A549 (cell line): ENCODE results near the gene DOCK10. TPM values are rescaled to one million over a fixed set of nuclear protein-coding genes. Genes with fewer than 3 reads are reported as not detected.
A peak's percentile ranks its signal among the peaks of the same experiment; 100 is the strongest.

ENCODE experiments used
- ATAC-seq, 2 experiments: fragments of 200-7000 bp in 1 of 2; fragments of >200 bp in 1 of 2; cut with Nextera tagmentation in 1 of 2; cut with Tn5 transposase in 1 of 2; 3 replicates each; pipeline versions ENCODE4 v1.8.0 to v1.9.1; 2018 to 2020; ENCODE audit warnings: mild to moderate bottlenecking in 1 of 2, moderate library complexity in 1 of 2
- CTCF ChIA-PET: fragments of 300-600 bp; sonication (Branson Sonifier 250); formaldehyde crosslinking; extraction: SDS; loops from one replicate; lab custom pipeline; 2021; ENCODE audit warnings: antibody characterized with exemption, inconsistent platforms; lab: Yijun Ruan, JAX
- POLR2A ChIA-PET: fragments of 350-600 bp; formaldehyde crosslinking; extraction: SDS; loops from one replicate; lab custom pipeline; 2021; ENCODE audit warnings: antibody characterized with exemption, inconsistent platforms; lab: Yijun Ruan, JAX
- DNase-seq, 2 experiments: peaks; one replicate each; pipeline versions ENCODE4 v3.0.0 to v3.0.0-alpha.2; 2011 to 2016; ENCODE audit warnings: low read depth in 1 of 2, low spot score in 1 of 2
- FAIRE-seq: peaks from 2 replicates; lab custom pipeline; 2011; peaks lifted over from hg19 to GRCh38; lab: Jason Lieb, UNC
- H3K27ac ChIP-seq, 2 experiments: fragments of >200 bp; sonication (Bioruptor Twin); formaldehyde crosslinking; 3 replicates each; pipeline ENCODE4 v1.5.1; 2016 to 2017
- H3K4me1 ChIP-seq: fragments of >200 bp; sonication (Bioruptor Twin); formaldehyde crosslinking; 3 replicates; pipeline ENCODE4 v1.6.1; 2016
- H3K4me2 ChIP-seq: fragments of >200 bp; sonication (Bioruptor Twin); formaldehyde crosslinking; 3 replicates; pipeline ENCODE4 v1.6.1; 2016
- H3K4me3 ChIP-seq: fragments of >200 bp; sonication (Bioruptor Twin); formaldehyde crosslinking; 3 replicates; pipeline ENCODE4 v1.5.1; 2016
- H3K9me3 ChIP-seq: fragments of >200 bp; sonication (Bioruptor Twin); formaldehyde crosslinking; 3 replicates; pipeline ENCODE4 v1.6.1; 2016
- CEBPB ChIP-seq, 2 experiments: fragments of >200 bp in 1 of 2; sonication (Bioruptor Twin) in 1 of 2; formaldehyde crosslinking in 1 of 2; IDR thresholded peaks; 2 replicates each; pipeline ENCODE4 v1.6.1; 2012 to 2016
- EP300 ChIP-seq, 2 experiments: fragments of >200 bp; sonication (Bioruptor Twin); formaldehyde crosslinking; IDR thresholded peaks; 2 replicates in 1 of 2; 3 replicates in 1 of 2; pipeline ENCODE4 v1.6.1; 2016 to 2017
- FOSL2 ChIP-seq, 2 experiments: fragments of 450-650 bp in 1 of 2; fragments of >200 bp in 1 of 2; sonication (Bioruptor Twin) in 1 of 2; formaldehyde crosslinking; IDR thresholded peaks; 2 replicates each; pipeline versions ENCODE4 v1.5.0 to v1.6.1; 2016 to 2020; ENCODE audit warnings: mild to moderate bottlenecking in 1 of 2, moderate library complexity in 1 of 2
- FOXS1 ChIP-seq: fragments of 250-450 bp; sonication (Bioruptor Pico); IDR thresholded peaks from 2 replicates; pipeline ENCODE4 v1.5.0; 2020; ENCODE audit warnings: mild to moderate bottlenecking, moderate library complexity
- GATA3 ChIP-seq: IDR thresholded peaks from 2 replicates; pipeline ENCODE4 v1.6.1; 2012; ENCODE audit warnings: borderline replicate concordance
- HEYL ChIP-seq: fragments of 250-450 bp; sonication (Bioruptor Pico); IDR thresholded peaks from 2 replicates; pipeline ENCODE4 v1.8.0; 2021; ENCODE audit warnings: mild to moderate bottlenecking, moderate library complexity
- JUN ChIP-seq, 2 experiments: fragments of >200 bp; sonication (Bioruptor Twin); formaldehyde crosslinking; IDR thresholded peaks; 2 replicates in 1 of 2; 3 replicates in 1 of 2; pipeline ENCODE4 v1.6.1; 2016 to 2017
- JUNB ChIP-seq: fragments of >200 bp; sonication (Bioruptor Twin); formaldehyde crosslinking; IDR thresholded peaks from 2 replicates; pipeline ENCODE4 v1.6.1; 2016
- MAFK ChIP-seq: fragments of 450-650 bp; IDR thresholded peaks from 2 replicates; pipeline ENCODE4 v1.6.1; 2014; ENCODE audit not compliant: partially characterized antibody
- NPAS2 ChIP-seq: fragments of 250-450 bp; sonication (Bioruptor Pico); IDR thresholded peaks from 2 replicates; pipeline ENCODE4 v1.8.0; 2022; ENCODE audit warnings: mild to moderate bottlenecking, moderate library complexity, borderline replicate concordance
- POLR2A ChIP-seq: IDR thresholded peaks from 2 replicates; pipeline ENCODE4 v1.6.1; 2012; ENCODE audit warnings: mild to moderate bottlenecking, low read length
- POLR2AphosphoS2 ChIP-seq: conservative IDR thresholded peaks from 2 replicates; pipeline ENCODE4 v1.6.1; 2012; ENCODE audit warnings: low read length, improper control_type of control experiment, inconsistent platforms
- RAD21 ChIP-seq, 2 experiments: fragments of >200 bp in 1 of 2; sonication (Bioruptor Twin) in 1 of 2; formaldehyde crosslinking in 1 of 2; IDR thresholded peaks in 1 of 2; conservative IDR thresholded peaks in 1 of 2; 2 replicates in 1 of 2; 3 replicates in 1 of 2; pipeline ENCODE4 v1.6.1; 2012 to 2018; ENCODE audit warnings: inconsistent platforms in 1 of 2
- RNF2 ChIP-seq: fragments of 200-600 bp; sonication (generic); IDR thresholded peaks from 2 replicates; pipeline ENCODE4 v1.6.1; 2016; ENCODE audit warnings: low read depth, mild to moderate bottlenecking, antibody characterized with exemption, moderate library complexity, borderline replicate concordance
- TP53 ChIP-seq: fragments of 250-450 bp; sonication (Bioruptor Pico); IDR thresholded peaks from 2 replicates; pipeline ENCODE4 v1.5.0; 2021; ENCODE audit warnings: mild to moderate bottlenecking, moderate library complexity
- ZSCAN20 ChIP-seq: fragments of 250-450 bp; sonication (Bioruptor Pico); IDR thresholded peaks from 2 replicates; pipeline ENCODE4 v1.8.0; 2022; ENCODE audit warnings: mild to moderate bottlenecking, moderate library complexity
- WGBS: methylation state at CpG from one replicate; pipeline ENCODE4 v1.1.6; 2017; ENCODE audit errors: missing lambda C conversion rate; 5-methylcytosine and 5-hydroxymethylcytosine counted together
- polyA plus RNA-seq, 4 experiments: library from polyadenylated mRNA; depleted of rRNA in 3 of 4; stranded (reverse); fragments of >200 nt; fragmentation: RNase III in 1 of 4; extraction: RNeasy Plus Mini Kit Qiagen cat#74134 plus additional on column Dnase treatment in 1 of 4; gene quantifications; 2 replicates in 3 of 4; 3 replicates in 1 of 4; pipeline ENCODE4 v1.2.3, GENCODE V29; 2011 to 2017
- TF ChIP-seq, protein P1 (sequence below): fragments of >200 bp; sonication (Bioruptor Twin); formaldehyde crosslinking; IDR thresholded peaks from 2 replicates; pipeline ENCODE4 v1.6.1; 2016
- TF ChIP-seq, protein P2 (sequence below): fragments of >200 bp; sonication (Bioruptor Twin); formaldehyde crosslinking; IDR thresholded peaks from 3 replicates; pipeline ENCODE4 v1.5.1; 2016

Gene DOCK10
- polyA plus RNA-seq, 2 of the 4 experiments (the other 2 are of a cell fraction) = 43.0 to 45.3 TPM

DNA sequence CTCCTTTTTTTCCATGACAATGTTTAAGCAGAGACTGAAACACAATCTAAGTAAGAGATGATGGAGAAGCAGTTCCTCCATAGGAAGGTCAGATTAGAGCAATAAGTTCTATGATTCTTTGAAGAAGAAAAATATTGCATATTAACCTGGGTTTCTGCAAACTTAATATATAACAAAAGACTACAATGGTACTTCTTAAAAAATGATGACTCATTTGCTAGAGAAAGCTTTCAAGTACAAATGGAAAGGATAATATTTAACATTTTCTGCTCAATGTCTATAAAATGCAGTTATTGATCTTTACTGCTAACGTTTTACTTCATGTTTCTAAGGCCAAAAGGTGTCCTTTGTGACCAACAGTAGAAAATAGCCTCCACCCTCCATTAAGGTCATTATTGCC, 158.6 kb downstream of the DOCK10 start:
- no peak for ATAC-seq
- DNase-seq = no peak
- no peaks in the 10 kb centered on the region for H3K9me3 ChIP-seq
- H3K4me3 ChIP-seq = no peak overlapping the region
- peak overlapping the region; percentile 69 to 89 for H3K27ac ChIP-seq
- no peak for FAIRE-seq
- ChIA-PET CTCF (interaction anchor here (1.0 to 1.6 kb wide), 3 partner anchors 24 to 118 kb away, joined by 3 to 8 read pairs (median 3); no protein-coding TSS in a partner anchor), POLR2A (no interaction called here)
- WGBS = 5% methylated on average over 1 of the region's 1 CpG
- peaks cover 64% of the 10 kb centered on the region for H3K4me1 ChIP-seq
- TF ChIP-seq MAFK = peak; percentile 7
- no peak for TF ChIP-seq JUNB
- no peak for TF ChIP-seq FOSL2 (IDR thresholded peaks at IDR 0.05)
- TF ChIP-seq FOSL2 (CRISPR knock-in tag; IDR thresholded peaks at IDR 0.05) = peak; percentile 56
- H3K4me2 ChIP-seq = peak overlapping the region; percentile 60

DNA sequence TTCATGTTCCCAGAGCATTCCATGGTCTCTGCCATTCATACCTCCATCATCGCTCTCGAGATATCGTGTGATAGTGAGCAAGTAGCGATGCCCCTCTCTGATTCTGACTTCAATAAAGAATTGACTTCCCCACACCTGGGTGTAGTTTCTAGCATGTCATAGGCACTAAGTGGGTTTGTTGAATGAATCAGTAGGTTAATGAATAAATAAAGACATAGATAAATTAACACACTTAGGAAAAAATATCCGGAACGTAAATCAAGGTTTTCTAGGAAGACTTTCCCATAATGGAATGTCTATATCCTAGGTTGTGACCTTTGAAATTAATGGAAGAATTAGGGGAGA, 159.1 kb downstream of the DOCK10 start:
- Histone ChIP-seq H3K4me3 (no peak overlapping the region), H3K27ac (peak overlapping the region; percentile 69 to 89), H3K4me1 (peaks cover 64% of the 10 kb centered on the region), H3K9me3 (no peaks in the 10 kb centered on the region), H3K4me2 (peak overlapping the region; percentile 60)
- WGBS = 64% methylated on average over 6 of the region's 6 CpGs
- DNase-seq = no peak
- ChIA-PET CTCF (interaction anchor here (1.2 to 1.6 kb wide), 3 partner anchors 25 to 119 kb away, joined by 3 to 8 read pairs (median 3); no protein-coding TSS in a partner anchor), POLR2A (no interaction called here)
- ATAC-seq = peak; percentile 22 to 46; a peak in 3 of 6 replicates
- FAIRE-seq = no peak
- TF ChIP-seq, protein P1, sequence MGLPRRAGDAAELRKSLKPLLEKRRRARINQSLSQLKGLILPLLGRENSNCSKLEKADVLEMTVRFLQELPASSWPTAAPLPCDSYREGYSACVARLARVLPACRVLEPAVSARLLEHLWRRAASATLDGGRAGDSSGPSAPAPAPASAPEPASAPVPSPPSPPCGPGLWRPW = no peak

DNA sequence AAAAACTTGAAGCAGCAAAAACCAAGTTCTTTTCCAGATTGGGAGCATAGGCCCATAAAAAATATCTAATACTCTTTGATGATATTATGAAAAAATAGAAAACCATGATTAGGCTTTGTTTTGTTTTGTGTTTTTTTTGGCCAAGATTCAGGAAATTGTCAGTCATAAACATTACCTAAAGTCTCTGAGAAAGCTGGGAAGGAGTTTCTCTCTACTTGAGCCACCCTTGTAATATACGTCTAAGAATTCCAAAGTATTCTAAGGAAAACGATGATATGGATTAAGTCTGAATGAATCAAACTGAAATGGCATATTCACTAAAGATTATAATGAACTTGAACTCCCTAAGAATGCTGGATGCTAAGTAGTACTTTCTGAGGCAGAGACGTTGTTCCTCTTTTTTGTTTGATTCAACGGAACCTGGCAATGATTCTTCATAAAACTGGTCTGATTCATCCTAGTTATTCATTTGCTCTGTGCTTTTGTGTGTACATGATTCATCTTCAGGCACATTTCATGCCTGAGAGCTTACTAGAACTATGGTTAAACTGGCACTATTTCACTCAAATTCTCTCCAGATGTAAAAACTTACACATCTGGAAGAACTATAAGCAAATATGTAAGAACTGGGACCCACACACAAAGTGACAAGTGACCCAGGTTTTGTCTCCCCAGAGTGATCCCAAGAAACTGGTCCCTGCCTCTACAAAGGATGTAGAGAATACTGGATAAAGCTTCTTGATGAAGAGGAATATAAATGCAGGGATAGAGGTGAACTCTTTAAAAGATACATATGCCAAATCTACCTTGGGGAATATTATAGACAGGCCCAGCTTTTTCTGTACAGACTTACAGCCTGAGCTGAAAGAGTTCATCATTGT, 159.7 kb downstream of the DOCK10 start:
- Histone ChIP-seq H3K9me3 (no peaks in the 10 kb centered on the region), H3K27ac (peak overlapping the region; percentile 69 to 89), H3K4me2 (peak overlapping the region; percentile 60), H3K4me1 (peaks cover 64% of the 10 kb centered on the region), H3K4me3 (0 out of 3 replicates have a peak overlapping the region, but pooled peaks have one; percentile 1)
- TF ChIP-seq FOXS1 (CRISPR knock-in tag) (peak; percentile 34; the same call in 1 of the 2 replicates), FOSL2 (IDR thresholded peaks at IDR 0.05) (peak; percentile 89), FOSL2 (CRISPR knock-in tag; IDR thresholded peaks at IDR 0.05) (peak; percentile 88), TP53 (CRISPR knock-in tag) (no peak), GATA3 (peak; percentile 67; the same call in 1 of the 2 replicates), EP300 (IDR thresholded peaks at IDR 0.05) (peak in 1 of 2 experiments; percentile 36; a peak in 1 of 5 replicates), CEBPB (IDR thresholded peaks at IDR 0.05) (peak in 1 of 2 experiments; percentile 20; a peak in 1 of 4 replicates), JUNB (peak; percentile 89), JUN (IDR thresholded peaks at IDR 0.05) (peak; percentile 26 to 54; a peak in 3 of 5 replicates), RNF2 (no peak)
- TF ChIP-seq, protein P2, sequence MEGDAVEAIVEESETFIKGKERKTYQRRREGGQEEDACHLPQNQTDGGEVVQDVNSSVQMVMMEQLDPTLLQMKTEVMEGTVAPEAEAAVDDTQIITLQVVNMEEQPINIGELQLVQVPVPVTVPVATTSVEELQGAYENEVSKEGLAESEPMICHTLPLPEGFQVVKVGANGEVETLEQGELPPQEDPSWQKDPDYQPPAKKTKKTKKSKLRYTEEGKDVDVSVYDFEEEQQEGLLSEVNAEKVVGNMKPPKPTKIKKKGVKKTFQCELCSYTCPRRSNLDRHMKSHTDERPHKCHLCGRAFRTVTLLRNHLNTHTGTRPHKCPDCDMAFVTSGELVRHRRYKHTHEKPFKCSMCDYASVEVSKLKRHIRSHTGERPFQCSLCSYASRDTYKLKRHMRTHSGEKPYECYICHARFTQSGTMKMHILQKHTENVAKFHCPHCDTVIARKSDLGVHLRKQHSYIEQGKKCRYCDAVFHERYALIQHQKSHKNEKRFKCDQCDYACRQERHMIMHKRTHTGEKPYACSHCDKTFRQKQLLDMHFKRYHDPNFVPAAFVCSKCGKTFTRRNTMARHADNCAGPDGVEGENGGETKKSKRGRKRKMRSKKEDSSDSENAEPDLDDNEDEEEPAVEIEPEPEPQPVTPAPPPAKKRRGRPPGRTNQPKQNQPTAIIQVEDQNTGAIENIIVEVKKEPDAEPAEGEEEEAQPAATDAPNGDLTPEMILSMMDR = no peak
- FAIRE-seq (peak; percentile 89), ATAC-seq (peak; percentile 94), DNase-seq (peak; percentile 31 to 70)
- CTCF ChIA-PET = interaction anchor here (1.2 to 1.6 kb wide), 3 partner anchors 25 to 120 kb away, joined by 3 to 8 read pairs (median 3); no protein-coding TSS in a partner anchor
- POLR2A ChIA-PET = no interaction called here
- WGBS = 5% methylated on average over 4 of the region's 4 CpGs

DNA sequence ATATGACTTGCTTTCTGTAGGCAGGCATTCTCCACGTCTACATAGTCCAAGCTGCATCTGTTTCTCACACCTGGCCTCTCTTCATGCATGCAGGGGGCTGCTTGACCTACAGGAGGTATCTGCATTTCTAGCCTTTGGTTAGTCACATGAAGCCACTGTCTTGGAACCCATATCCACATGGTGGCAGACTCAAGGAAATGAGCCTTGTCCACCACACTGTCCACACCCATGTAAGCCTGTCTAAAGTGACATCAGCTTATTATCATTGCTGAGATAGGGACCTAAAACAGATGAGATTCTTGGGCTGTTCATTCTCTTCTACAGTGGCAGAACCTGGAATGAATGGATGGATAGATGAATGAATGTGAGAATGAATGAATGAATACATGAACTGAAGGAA, 160.4 kb downstream of the DOCK10 start:
- Histone ChIP-seq H3K27ac (peak overlapping the region; percentile 69 to 89), H3K9me3 (no peaks in the 10 kb centered on the region), H3K4me3 (0 out of 3 replicates have a peak overlapping the region, but pooled peaks have one; percentile 1), H3K4me2 (peak overlapping the region; percentile 60), H3K4me1 (peaks cover 61% of the 10 kb centered on the region)
- TF ChIP-seq POLR2A (no peak), ZSCAN20 (no peak), HEYL (no peak), CEBPB (IDR thresholded peaks at IDR 0.05) (no peak), NPAS2 (CRISPR knock-in tag) (no peak), RAD21 (conservative IDR thresholded peaks at IDR 0.05 in 1 of 2, IDR thresholded peaks at IDR 0.05 in 1 of 2) (no peak), POLR2AphosphoS2 (no peak)
- ATAC-seq (peak; percentile 17 to 40; a peak in 3 of 6 replicates), FAIRE-seq (no peak), DNase-seq (peak in 1 of 2 experiments; percentile 41)
- ChIA-PET POLR2A (no interaction called here), CTCF (interaction anchor here (0.6 to 1.2 kb wide), 3 partner anchors 118 to 780 kb away, joined by 3 read pairs; no protein-coding TSS in a partner anchor)
- WGBS = 97% methylated on average over 1 of the region's 1 CpG
